ENCODE data around the gene PPL. TPM values are rescaled to one million over a fixed set of nuclear protein-coding genes. Genes with fewer than 3 reads are reported as not detected.
A peak's percentile ranks its signal among the peaks of the same experiment; 100 is the strongest.
"Not testable (repeated sequence)": the region's sequence is repeated elsewhere in the genome, so short reads cannot be mapped to it uniquely, and the experiment has no call there.

PPL gene
- total RNA-seq, 1 experiment from 2014 or later = 49.1 TPM

GRCh38 chr16:4957420-4957719, 20.4 kb upstream of the PPL start:
- CTCF ChIA-PET = interaction anchor here (0.6 to 4.3 kb wide), 24 partner anchors 11 to 1987 kb away, joined by 3 to 33 read pairs (median 5); partner anchors contain the start of genes ANKS3, DNAAF8, GLYR1 and PPL
- no peak overlapping the region for H3K27ac Mint-ChIP-seq (ENCODE audit: low read depth, unreplicated experiment)
- peaks cover 12% of the 10 kb centered on the region for H3K4me1 Mint-ChIP-seq (ENCODE audit: insufficient read depth, unreplicated experiment)
- DNase-seq (ENCODE audit: unreplicated experiment) = no peak
- peaks cover 14% of the 10 kb centered on the region for H3K27me3 Mint-ChIP-seq (ENCODE audit: insufficient read depth, unreplicated experiment)
- H3K4me3 Mint-ChIP-seq (ENCODE audit: unreplicated experiment) = peak overlapping the region; percentile 90
- intact Hi-C loops (cut with micrococcal nuclease) = loop anchor here (2.0 to 10.0 kb wide), 6 partner anchors 135 to 605 kb away; partner anchors contain the start of genes NUDT16L1, PAM16, ROGDI and UBALD1
- POLR2A ChIA-PET = interaction anchor here (0.9 to 2.4 kb wide), 7 partner anchors 13 to 188 kb away, joined by 4 to 14 read pairs (median 5); partner anchors contain the start of gene PPL
- BruUV-seq (replicated peaks) = no TSS peak
- no peaks in the 10 kb centered on the region for H3K9me3 Mint-ChIP-seq (ENCODE audit: unreplicated experiment)
- H3K36me3 Mint-ChIP-seq (ENCODE audit: insufficient read depth, unreplicated experiment) = no peaks in the 10 kb centered on the region
- TF ChIP-seq CTCF (IDR thresholded peaks at IDR 0.05; ENCODE audit: unreplicated experiment) = no peak

DNA sequence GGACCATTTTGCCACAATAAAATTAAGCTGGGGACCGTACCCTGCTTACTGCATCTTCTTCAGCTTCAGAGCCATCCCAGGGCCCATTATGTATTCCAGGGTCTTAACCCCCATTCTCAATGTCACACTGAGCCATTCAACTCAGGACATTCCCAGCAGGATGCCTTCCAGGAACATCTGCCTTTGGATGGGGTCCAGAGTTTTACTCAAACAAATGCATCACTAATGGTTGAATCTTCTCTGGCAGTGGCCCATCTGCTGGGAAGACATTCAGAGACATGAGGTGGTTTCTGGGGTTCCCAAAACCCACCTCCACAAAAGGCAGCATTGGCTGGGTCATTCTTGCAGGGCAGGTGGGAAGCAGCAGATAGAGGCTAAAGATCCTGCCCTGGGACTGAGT, 17.8 kb upstream of the PPL start:
- Mint-ChIP-seq H3K27ac (ENCODE audit: low read depth, unreplicated experiment) (no peak overlapping the region), H3K9me3 (ENCODE audit: unreplicated experiment) (no peaks in the 10 kb centered on the region), H3K27me3 (ENCODE audit: insufficient read depth, unreplicated experiment) (peaks cover 14% of the 10 kb centered on the region), H3K4me3 (ENCODE audit: unreplicated experiment) (no peak overlapping the region), H3K36me3 (ENCODE audit: insufficient read depth, unreplicated experiment) (no peaks in the 10 kb centered on the region), H3K4me1 (ENCODE audit: insufficient read depth, unreplicated experiment) (peaks cover 12% of the 10 kb centered on the region)
- intact Hi-C loops (cut with micrococcal nuclease) = loop anchor here (5.0 to 10.0 kb wide), 4 partner anchors 262 to 602 kb away; partner anchors contain the start of genes NUDT16L1, PAM16 and UBALD1
- ChIA-PET CTCF (interaction anchor here (0.5 to 4.3 kb wide), 14 partner anchors 13 to 144 kb away, joined by 3 to 33 read pairs (median 4); partner anchors contain the start of genes GLYR1, PPL and UBN1), POLR2A (interaction anchor here (0.6 to 1.6 kb wide), 3 partner anchors 102 to 220 kb away, joined by 3 to 5 read pairs (median 3); partner anchors contain the start of genes ANKS3 and DNAAF8)
- no TSS peak for BruUV-seq (replicated peaks)
- no peak for DNase-seq (ENCODE audit: unreplicated experiment)
- no peak for TF ChIP-seq CTCF (IDR thresholded peaks at IDR 0.05; ENCODE audit: unreplicated experiment)

DNA sequence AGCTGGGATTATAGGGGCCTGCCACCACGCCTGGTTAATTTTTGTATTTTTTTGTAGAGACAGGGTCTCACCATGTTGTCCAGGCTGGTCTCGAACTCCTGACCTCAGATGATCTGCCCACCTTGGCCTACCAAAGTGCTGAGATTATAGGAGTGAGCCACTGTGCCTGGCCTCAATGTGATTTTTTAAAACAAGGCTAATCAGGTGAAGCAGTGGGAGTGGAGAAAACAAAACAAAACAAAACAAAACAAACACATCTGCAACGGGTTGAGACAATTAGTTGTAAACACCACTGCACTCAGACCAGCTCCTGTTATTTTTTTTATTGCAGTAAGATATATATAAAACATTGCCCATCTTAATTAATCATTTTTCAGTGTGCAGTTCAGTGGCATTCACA, 14.6 kb upstream of the PPL start:
- BruUV-seq (replicated peaks); DNase-seq (ENCODE audit: unreplicated experiment); H3K4me3 Mint-ChIP-seq (ENCODE audit: unreplicated experiment); H3K9me3 Mint-ChIP-seq (ENCODE audit: unreplicated experiment); CTCF ChIA-PET; H3K27me3 Mint-ChIP-seq (ENCODE audit: insufficient read depth, unreplicated experiment); H3K36me3 Mint-ChIP-seq (ENCODE audit: insufficient read depth, unreplicated experiment); H3K27ac Mint-ChIP-seq (ENCODE audit: low read depth, unreplicated experiment): not testable (repeated sequence)
- peaks cover 15% of the 10 kb centered on the region for H3K4me1 Mint-ChIP-seq (ENCODE audit: insufficient read depth, unreplicated experiment)
- intact Hi-C loops (cut with micrococcal nuclease) = loop anchor here (10.0 kb wide), 1 partner anchor 337 kb away; the partner anchor contains the start of gene UBALD1
- POLR2A ChIA-PET = interaction anchor here (0.7 kb wide), 1 partner anchor 56 kb away, joined by 3 read pairs; no protein-coding TSS in a partner anchor

GRCh38 chr16:4949986-4950385, 13.0 kb upstream of the PPL start:
- no peak overlapping the region for H3K4me3 Mint-ChIP-seq (ENCODE audit: unreplicated experiment)
- CTCF ChIA-PET = interaction anchor here (0.7 kb wide), 1 partner anchor 51 kb away, joined by 3 read pairs; no protein-coding TSS in a partner anchor
- H3K4me1 Mint-ChIP-seq (ENCODE audit: insufficient read depth, unreplicated experiment) = peaks cover 21% of the 10 kb centered on the region
- H3K27ac Mint-ChIP-seq (ENCODE audit: low read depth, unreplicated experiment) = no peak overlapping the region
- no peak for DNase-seq (ENCODE audit: unreplicated experiment)
- BruUV-seq (replicated peaks) = no TSS peak
- H3K36me3 Mint-ChIP-seq (ENCODE audit: insufficient read depth, unreplicated experiment) = no peaks in the 10 kb centered on the region
- intact Hi-C loops (cut with micrococcal nuclease) = loop anchor here (10.0 kb wide), 1 partner anchor 335 kb away; the partner anchor contains the start of gene UBALD1
- no peaks in the 10 kb centered on the region for H3K27me3 Mint-ChIP-seq (ENCODE audit: insufficient read depth, unreplicated experiment)
- no peak for TF ChIP-seq CTCF (IDR thresholded peaks at IDR 0.05; ENCODE audit: unreplicated experiment)
- POLR2A ChIA-PET = no interaction called here
- H3K9me3 Mint-ChIP-seq (ENCODE audit: unreplicated experiment) = no peaks in the 10 kb centered on the region
